DOHH2 (cell line): ENCODE results near the gene TMEM30B.

Experiments used
- CTCF ChIP-seq: fragments of 200-600 bp; sonication (generic); IDR thresholded peaks from one replicate; pipeline ENCODE4 v1.5.1; 2014; ENCODE audit warnings: antibody characterized with exemption, mild to moderate bottlenecking, low read depth, low read length; ENCODE audit not compliant: poor library complexity, severe bottlenecking
- EZH2phosphoT487 ChIP-seq: fragments of 200-600 bp; sonication (generic); IDR thresholded peaks from 2 replicates; pipeline ENCODE4 v1.6.1; 2017; ENCODE audit warnings: borderline replicate concordance, mild to moderate bottlenecking, antibody characterized with exemption, low read length, moderate library complexity, mixed read lengths

DNA sequence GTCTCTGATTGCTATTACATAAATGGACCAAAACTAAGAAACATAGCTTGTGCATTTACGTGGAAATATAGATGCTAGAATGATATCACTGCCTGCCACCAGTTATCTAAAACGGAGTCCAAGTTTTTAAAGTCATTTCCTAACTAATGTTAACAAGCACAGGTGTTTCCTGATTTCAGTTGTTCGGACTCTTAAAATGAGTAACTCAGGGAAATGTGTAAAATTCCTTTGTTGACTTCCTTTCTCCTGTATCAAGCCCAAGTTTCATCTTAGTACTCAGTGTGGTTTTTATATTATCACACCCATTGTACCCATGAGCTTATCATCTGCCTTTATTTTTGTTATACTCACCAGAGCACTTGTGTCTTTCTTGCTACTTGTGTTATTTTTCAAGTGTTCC is 27.1 kb upstream of the TMEM30B start:
- TF ChIP-seq CTCF (no peak), EZH2phosphoT487 (no peak)
